ENCODE results near the gene OGFOD1.

DNA sequence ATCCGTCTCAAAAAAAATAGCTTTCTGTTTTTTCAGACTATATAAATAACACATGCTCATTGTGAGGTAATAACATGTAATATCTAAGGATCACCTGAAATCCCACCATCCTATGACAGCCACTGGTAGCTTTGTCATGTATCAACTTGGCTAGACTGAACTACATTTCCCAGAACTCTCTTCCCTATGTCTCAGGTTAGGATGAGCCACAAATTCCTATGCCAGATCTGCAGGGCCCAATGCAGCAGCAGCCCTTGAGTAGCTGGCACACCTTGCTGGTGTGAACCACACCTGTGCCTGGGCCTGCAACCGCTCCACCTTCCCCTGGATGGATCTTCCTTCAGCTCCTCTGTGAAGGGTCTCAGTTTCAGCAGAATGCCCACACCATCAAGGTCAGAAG, 28.1 kb downstream of the OGFOD1 start:
- TF ChIP-seq, protein P1, sequence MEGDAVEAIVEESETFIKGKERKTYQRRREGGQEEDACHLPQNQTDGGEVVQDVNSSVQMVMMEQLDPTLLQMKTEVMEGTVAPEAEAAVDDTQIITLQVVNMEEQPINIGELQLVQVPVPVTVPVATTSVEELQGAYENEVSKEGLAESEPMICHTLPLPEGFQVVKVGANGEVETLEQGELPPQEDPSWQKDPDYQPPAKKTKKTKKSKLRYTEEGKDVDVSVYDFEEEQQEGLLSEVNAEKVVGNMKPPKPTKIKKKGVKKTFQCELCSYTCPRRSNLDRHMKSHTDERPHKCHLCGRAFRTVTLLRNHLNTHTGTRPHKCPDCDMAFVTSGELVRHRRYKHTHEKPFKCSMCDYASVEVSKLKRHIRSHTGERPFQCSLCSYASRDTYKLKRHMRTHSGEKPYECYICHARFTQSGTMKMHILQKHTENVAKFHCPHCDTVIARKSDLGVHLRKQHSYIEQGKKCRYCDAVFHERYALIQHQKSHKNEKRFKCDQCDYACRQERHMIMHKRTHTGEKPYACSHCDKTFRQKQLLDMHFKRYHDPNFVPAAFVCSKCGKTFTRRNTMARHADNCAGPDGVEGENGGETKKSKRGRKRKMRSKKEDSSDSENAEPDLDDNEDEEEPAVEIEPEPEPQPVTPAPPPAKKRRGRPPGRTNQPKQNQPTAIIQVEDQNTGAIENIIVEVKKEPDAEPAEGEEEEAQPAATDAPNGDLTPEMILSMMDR (optimal IDR thresholded peaks at IDR 0.05 in 1 of 3, IDR thresholded peaks at IDR 0.05 in 1 of 3, conservative IDR thresholded peaks at IDR 0.05 in 1 of 3; ENCODE audit: extremely low read depth in 1 of 3, insufficient read depth in 2 of 3, low read length in 3 of 3) = no peak
- TF ChIP-seq EZH2 (IDR thresholded peaks at IDR 0.05; ENCODE audit: low read length) = no peak
